Calu3 (cell line): Measurements from ENCODE around the gene MYRIP. TPM values are rescaled to one million over a fixed set of nuclear protein-coding genes. Genes with fewer than 3 reads are reported as not detected.

Source experiments
- Bru-seq: library from RNA; stranded (reverse); fragments of 400-500 nt; gene quantifications from one replicate; lab custom pipeline; 2021; lab: Mats Ljungman, UMichigan
- BruChase-seq, 2 experiments: library from RNA; stranded (reverse); fragments of 400-500 nt; gene quantifications; one replicate each; lab custom pipeline; 2021; lab: Mats Ljungman, UMichigan
- BruUV-seq: library from RNA; stranded (reverse); fragments of 400-500 nt; replicated peaks from 2 replicates; lab custom pipeline; 2021; lab: Mats Ljungman, UMichigan
- CTCF ChIA-PET: fragments of 300-600 bp; sonication (Branson Sonifier 250); formaldehyde crosslinking; loops from one replicate; lab custom pipeline; 2022; ENCODE audit warnings: antibody characterized with exemption; lab: Charles Lee
- DNase-seq: peaks from one replicate; pipeline ENCODE4 v3.0.0; 2022
- H3K27ac Mint-ChIP-seq: one replicate; pipeline ENCODE4 v1.8.0; 2022; ENCODE audit warnings: mixed read lengths; ENCODE audit not compliant: unreplicated experiment
- H3K27me3 Mint-ChIP-seq: one replicate; pipeline ENCODE4 v1.8.0; 2022; ENCODE audit warnings: mixed read lengths; ENCODE audit not compliant: unreplicated experiment
- H3K36me3 Mint-ChIP-seq: one replicate; pipeline ENCODE4 v1.8.0; 2022; ENCODE audit warnings: mild to moderate bottlenecking, moderate library complexity, mixed read lengths; ENCODE audit not compliant: insufficient read depth, unreplicated experiment
- H3K4me1 Mint-ChIP-seq: one replicate; pipeline ENCODE4 v1.8.0; 2022; ENCODE audit warnings: mild to moderate bottlenecking, low read depth, mixed read lengths; ENCODE audit not compliant: unreplicated experiment
- H3K4me3 Mint-ChIP-seq: one replicate; pipeline ENCODE4 v1.8.0; 2022; ENCODE audit warnings: mild to moderate bottlenecking, low read depth, moderate library complexity, mixed read lengths; ENCODE audit not compliant: unreplicated experiment
- H3K9me3 Mint-ChIP-seq: one replicate; pipeline ENCODE4 v1.8.0; 2022; ENCODE audit warnings: low read depth, mixed read lengths; ENCODE audit not compliant: unreplicated experiment
- intact Hi-C: fragments of 100-400 bp; cut with micrococcal nuclease; formaldehyde crosslinking; loops from one replicate; pipeline ENCODE4 v1.10.0; 2022; ENCODE audit not compliant: unreplicated experiment
- long read RNA-seq: library from polyadenylated mRNA; stranded (forward); transcript quantifications from one replicate; pipeline ENCODE4 v2.0.0, GENCODE V29; 2022
- total RNA-seq: library from RNA; stranded (reverse); gene quantifications from 2 replicates; pipeline ENCODE4 v1.2.3, GENCODE V29; 2022
- TF ChIP-seq, protein P1 (sequence below): fragments of 200-600 bp; IDR thresholded peaks from one replicate; pipeline ENCODE4 v1.8.0; 2022; ENCODE audit warnings: antibody characterized with exemption; ENCODE audit not compliant: unreplicated experiment

MYRIP gene
- 5.2 and 5.6 TPM in 2 replicates for total RNA-seq
- percentile 53 among the genes with signal in this experiment for Bru-seq, nascent RNA
- BruChase-seq, experiment 1, labeled RNA remaining after a 6-hour chase = percentile 40 among the genes with signal in this experiment
- BruChase-seq, experiment 2, labeled RNA remaining after a 2-hour chase = percentile 41 among the genes with signal in this experiment
- long read RNA-seq, full-length matches to known transcripts = 2 of 3 reads
- long read RNA-seq, partial matches to known transcripts = 0 of 3 reads
- long read RNA-seq, other reads (novel, unspliced or antisense) = 1 of 3 reads

DNA sequence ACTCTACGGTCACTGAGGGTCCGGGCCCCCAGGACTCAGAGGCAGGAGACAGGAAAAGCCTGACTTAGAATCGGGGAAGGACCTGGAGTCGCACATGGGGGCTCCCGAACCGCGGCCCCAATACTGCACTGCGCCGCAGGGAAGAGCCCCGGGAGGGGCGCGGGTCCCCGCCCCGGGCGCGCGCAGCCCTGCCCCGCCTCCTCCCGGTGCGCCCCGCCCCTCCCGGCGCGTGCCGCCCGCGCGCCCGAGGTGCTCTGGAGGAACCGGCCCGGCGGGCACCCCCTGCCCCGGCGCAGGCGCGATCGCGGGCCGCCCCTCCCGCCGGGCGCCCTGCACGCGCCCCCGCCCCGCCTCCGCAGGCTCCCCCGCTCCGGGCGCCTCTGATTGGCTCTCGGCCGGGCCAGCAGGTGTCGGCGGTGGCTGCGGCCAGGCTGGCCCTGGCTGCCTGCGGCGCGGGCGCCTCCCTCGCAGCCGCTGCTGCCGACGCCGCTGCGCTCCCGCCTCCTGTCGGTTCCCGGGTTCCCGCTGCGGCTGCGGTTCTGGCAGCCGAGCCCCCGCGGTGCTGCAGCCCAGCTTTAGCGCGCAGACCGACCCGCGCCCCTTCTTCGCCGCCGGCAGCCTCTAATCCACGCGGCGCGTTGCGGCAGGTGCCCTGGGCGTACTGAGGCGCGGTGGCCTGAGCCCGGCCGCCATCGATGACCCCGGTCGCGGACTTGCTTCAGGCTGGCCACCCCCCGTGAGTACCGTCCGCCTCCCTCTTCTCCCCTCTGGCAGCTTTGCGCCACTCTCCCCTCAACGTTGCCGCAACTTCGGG, at the start of gene MYRIP:
TSS of gene MYRIP (plus strand) at position 429 of the 814 bp plus-strand sequence. CDS start 91,208 bp downstream, outside the sequence.
- Mint-ChIP-seq H3K4me3 (peak within 1 kb of the TSS; percentile 94), H3K9me3 (no peaks in the 10 kb centered on the region), H3K36me3 (peaks cover 22% of the 10 kb centered on the region), H3K27ac (peak within 1 kb of the TSS; percentile 70), H3K4me1 (peaks cover 21% of the 10 kb centered on the region), H3K27me3 (peaks cover 55% of the 10 kb centered on the region)
- intact Hi-C loops = loop anchor here (1.0 to 5.0 kb wide), 3 partner anchors 62 to 172 kb away; no protein-coding TSS in a partner anchor
- CTCF ChIA-PET = interaction anchor here (0.6 kb wide), 1 partner anchor 378 kb away, joined by 4 read pairs; no protein-coding TSS in a partner anchor
- DNase-seq = peak; percentile 92
- no TSS peak for BruUV-seq
- TF ChIP-seq, protein P1, sequence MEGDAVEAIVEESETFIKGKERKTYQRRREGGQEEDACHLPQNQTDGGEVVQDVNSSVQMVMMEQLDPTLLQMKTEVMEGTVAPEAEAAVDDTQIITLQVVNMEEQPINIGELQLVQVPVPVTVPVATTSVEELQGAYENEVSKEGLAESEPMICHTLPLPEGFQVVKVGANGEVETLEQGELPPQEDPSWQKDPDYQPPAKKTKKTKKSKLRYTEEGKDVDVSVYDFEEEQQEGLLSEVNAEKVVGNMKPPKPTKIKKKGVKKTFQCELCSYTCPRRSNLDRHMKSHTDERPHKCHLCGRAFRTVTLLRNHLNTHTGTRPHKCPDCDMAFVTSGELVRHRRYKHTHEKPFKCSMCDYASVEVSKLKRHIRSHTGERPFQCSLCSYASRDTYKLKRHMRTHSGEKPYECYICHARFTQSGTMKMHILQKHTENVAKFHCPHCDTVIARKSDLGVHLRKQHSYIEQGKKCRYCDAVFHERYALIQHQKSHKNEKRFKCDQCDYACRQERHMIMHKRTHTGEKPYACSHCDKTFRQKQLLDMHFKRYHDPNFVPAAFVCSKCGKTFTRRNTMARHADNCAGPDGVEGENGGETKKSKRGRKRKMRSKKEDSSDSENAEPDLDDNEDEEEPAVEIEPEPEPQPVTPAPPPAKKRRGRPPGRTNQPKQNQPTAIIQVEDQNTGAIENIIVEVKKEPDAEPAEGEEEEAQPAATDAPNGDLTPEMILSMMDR = no peak

DNA sequence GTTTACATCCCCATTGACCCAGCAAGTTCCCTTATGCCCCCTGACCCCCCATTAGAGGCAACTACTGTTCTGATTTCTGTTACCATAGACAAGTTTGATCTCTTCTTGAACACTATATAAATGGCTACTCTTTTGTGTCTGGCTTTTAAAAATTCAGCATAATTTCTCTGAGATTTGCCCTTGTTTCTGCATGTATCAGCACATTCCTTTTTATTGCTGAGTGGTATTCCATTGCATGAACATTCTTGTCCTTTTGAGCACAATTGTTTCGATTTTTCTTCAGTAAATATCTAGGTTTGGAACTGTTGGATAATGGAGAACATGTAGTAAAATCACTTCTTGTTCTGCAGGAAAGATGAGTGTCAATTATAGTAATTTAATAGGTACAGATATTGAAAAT, 49.1 kb upstream of the MYRIP start:
- Mint-ChIP-seq H3K4me3 (no peak overlapping the region), H3K9me3 (no peaks in the 10 kb centered on the region), H3K27ac (no peak overlapping the region), H3K36me3 (no peaks in the 10 kb centered on the region), H3K4me1 (no peaks in the 10 kb centered on the region), H3K27me3 (peaks cover 12% of the 10 kb centered on the region)
- no peak for DNase-seq
- CTCF ChIA-PET = no interaction called here
- TF ChIP-seq, protein P1 = no peak
- BruUV-seq = no TSS peak
- intact Hi-C loops = no loop called here

DNA sequence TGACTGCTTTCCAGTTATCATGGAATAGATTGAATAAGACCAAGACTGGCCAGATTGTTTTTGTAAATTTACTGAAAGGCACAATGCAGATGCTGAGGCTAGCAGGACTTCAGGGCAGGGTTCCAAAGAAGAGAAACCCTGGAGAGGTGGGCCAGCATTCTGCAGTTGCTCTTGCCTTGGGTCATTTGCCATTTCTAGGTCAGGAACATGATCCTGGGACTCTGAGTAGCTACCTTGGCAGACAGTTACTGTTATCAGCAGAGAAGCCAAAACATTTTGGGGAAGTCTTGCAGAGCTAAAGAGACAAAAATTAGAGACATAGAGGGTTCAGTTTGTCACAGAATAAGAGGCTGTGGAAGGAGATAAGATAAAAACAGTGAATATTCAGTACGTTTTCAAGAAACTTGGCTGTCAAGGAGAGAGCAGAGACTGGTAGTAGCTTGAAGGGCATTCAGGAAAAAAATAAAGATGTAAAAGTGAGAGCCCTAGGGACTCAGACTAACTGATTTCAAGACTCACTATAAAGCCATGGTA, 46.8 kb upstream of the MYRIP start:
- H3K9me3 Mint-ChIP-seq = no peaks in the 10 kb centered on the region

DNA sequence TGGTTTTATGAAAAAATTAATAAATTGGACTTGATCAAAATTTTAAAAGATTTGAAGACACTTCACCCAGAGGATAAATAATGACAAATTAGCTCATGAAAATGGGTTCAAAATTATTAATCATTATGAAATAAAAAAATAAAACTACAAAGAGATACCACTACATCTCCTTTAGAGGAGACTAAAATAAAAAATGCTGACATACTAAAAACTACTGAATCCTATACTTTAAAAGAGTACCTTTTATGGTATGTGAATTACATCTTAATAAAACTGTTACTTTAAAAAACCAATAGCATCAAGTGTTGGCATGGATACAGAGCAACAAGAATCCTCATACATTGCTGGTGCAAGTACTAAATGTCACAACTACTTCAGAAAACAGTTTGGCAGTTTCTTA, 46.0 kb upstream of the MYRIP start:
- no peaks in the 10 kb centered on the region for H3K4me1 Mint-ChIP-seq
- no peak overlapping the region for H3K27ac Mint-ChIP-seq
- peaks cover 12% of the 10 kb centered on the region for H3K27me3 Mint-ChIP-seq
- TF ChIP-seq, protein P1 = no peak
- no peak for DNase-seq
- no TSS peak for BruUV-seq
- CTCF ChIA-PET = no interaction called here
- intact Hi-C loops = no loop called here
- no peak overlapping the region for H3K4me3 Mint-ChIP-seq
- H3K36me3 Mint-ChIP-seq = no peaks in the 10 kb centered on the region
- H3K9me3 Mint-ChIP-seq = no peaks in the 10 kb centered on the region

More for the DNA sequence above, 46.8 kb upstream of the MYRIP start:
- no peaks in the 10 kb centered on the region for H3K4me1 Mint-ChIP-seq
- no TSS peak for BruUV-seq
- H3K27me3 Mint-ChIP-seq = peaks cover 12% of the 10 kb centered on the region
- CTCF ChIA-PET = no interaction called here
- intact Hi-C loops = no loop called here
- DNase-seq = no peak
- H3K27ac Mint-ChIP-seq = no peak overlapping the region
- no peak overlapping the region for H3K4me3 Mint-ChIP-seq
- no peaks in the 10 kb centered on the region for H3K36me3 Mint-ChIP-seq
- TF ChIP-seq, protein P1 = no peak
